GM18502 (cell line): ENCODE results near the gene KLHL24.
A peak's percentile ranks its signal among the peaks of the same experiment; 100 is the strongest.
"Not testable (repeated sequence)": the region's sequence is repeated elsewhere in the genome, so short reads cannot be mapped to it uniquely, and the experiment has no call there.

ENCODE experiments used
- ATAC-seq: cut with Tn5 transposase; IDR thresholded peaks from one replicate; pipeline ENCODE4 v1.9.1; 2021; ENCODE audit warnings: mild to moderate bottlenecking; ENCODE audit not compliant: unreplicated experiment, poor library complexity

Gene KLHL24

DNA sequence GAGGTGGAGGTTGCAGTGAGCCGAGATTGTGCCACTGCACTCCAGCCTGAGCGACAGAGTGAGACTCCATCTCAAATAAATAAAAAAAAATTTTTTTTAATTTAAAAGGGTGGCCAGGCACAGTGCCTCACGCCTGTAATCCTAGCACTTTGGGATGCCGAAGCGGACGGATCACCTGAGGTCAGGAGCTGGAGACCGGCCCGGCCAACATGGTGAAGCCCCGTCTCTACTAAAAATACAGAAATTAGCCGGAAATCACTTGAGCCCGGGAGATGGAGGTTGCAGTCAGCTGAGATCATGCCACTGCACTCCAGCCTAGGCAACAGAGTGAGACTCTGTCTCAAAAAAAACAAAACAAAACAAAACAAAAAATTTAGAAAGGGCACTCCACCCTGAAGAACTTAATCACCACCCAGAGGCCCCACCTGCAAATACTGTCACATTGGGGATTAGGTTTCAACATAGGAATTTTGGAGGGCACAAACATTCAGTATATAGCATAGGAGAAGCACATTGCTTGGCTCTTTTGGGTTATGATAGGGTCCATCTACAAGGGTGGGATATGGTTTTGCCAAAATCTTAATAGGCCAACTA is 55.1 kb downstream of the KLHL24 start:
- no peak for ATAC-seq

- ATAC-seq = no peak
These were observed 57.0 kb downstream of the KLHL24 start for GRCh38 chr3:183692436-183692835.

GRCh38 chr3:183695569-183696364 is 60.3 kb downstream of the KLHL24 start:
- no peak for ATAC-seq

DNA sequence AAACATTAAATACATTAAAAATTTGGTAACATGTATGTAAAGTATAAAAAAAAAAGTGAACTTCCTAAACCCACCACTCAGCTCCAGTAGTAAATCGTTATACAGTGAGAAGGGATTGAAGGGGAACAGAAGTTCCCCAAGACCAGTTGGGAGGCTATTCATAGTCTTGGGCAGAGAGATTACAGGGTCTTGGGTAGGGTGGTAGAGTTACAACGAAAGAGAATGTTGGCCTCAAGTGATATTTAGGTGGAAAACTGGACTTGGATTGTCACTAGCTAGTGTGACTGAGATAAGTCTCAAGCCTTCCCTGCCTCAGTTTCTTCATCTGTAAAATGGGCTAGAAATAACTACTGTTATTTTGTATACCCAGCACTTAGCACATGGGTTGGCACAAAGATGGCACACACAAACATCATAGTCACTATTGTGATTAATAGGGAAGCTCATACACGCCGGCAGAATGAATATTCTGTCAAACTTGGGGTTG is 61.7 kb downstream of the KLHL24 start:
- ATAC-seq = no peak

- ATAC-seq = peak; percentile 80
These were observed 62.3 kb downstream of the KLHL24 start, which contains the start of gene YEATS2 for GRCh38 chr3:183697610-183698317. Gene YEATS2 (plus strand): TSS chr3:183697797. CDS start chr3:183715163, 17,366 bp downstream.

GRCh38 chr3:183698318-183698751 is 62.9 kb downstream of the KLHL24 start:
- ATAC-seq = peak; percentile 19

DNA sequence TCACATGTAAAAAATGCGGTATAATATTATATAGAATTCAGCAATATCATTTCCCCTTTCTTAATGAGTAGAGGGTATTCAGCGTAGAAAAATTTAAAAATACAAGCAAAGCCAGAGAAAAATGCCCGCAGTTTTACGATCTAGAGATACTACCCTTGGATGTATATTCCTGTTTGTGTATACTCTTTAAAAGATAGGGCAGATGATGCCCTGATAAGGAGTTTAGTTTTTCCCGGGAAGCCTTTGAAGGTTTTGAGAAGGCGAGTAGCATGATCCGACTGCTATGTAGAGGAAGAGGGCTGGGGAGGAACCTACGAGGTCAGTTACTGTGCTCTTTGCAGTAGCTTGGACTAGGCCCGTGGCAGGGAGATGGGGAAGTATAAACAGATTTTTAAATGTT is 63.3 kb downstream of the KLHL24 start:
- ATAC-seq = no peak

DNA sequence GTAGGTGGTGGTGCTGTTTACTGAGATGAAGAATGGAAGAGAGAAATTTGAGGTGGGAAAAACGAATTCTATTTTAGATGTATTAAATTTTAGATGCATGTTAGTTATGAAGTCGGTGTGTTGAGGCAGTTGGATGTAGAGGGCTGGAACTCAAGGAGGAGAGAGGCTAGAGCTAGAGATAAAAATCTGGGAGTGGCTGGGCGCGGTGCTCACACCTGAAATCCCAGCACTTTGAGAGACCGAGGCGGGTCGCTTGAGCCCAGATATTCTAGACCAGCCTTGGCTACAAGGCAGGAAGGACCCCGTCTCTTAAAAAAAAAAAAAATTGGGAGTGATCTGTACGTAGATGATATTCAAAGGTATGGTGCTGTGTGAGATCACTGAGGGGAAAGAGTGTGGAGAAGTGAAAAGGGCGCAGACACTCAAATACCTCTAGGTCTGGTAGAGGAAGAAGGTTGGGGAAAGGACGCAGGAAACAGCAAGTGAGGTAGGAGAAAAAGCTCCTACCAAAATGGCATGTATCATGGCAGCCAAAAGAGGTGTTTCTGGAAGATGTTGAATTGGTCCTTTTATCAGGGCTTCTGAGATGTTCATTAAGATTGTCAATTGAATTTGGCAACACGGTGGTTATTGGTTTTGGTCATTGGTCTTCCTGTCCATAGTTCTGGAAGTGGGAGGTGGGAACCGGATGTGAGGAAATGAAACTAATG is 64.0 kb downstream of the KLHL24 start:
- no peak for ATAC-seq

- ATAC-seq = no peak
These were observed 66.3 kb downstream of the KLHL24 start for GRCh38 chr3:183701744-183702143.

- ATAC-seq = not testable (repeated sequence)
These were observed 68.5 kb downstream of the KLHL24 start for GRCh38 chr3:183703892-183704291.

- no peak for ATAC-seq
These were observed 74.8 kb downstream of the KLHL24 start for GRCh38 chr3:183710231-183710630.

- no peak for ATAC-seq
These were observed 76.1 kb downstream of the KLHL24 start for GRCh38 chr3:183711516-183711915.

DNA sequence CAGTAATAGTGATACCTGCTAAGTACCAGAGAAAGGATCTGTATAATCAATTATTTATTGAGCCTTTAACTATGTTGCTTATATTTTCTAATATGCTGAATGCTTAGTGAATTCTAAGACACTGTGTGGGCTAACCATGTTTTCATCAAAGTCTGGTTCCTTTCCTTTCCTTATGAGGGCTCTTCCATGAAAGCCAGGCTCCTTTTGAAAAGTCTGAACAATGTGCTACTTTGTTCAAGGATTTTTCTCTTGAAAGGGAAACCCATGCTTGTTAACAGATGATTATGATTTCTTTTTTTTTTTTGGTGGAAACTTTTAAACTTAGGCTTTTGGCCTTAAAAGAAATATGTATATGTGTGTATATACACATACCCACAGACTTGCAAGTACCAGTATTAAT is 79.2 kb downstream of the KLHL24 start:
- ATAC-seq = no peak

- ATAC-seq = no peak
These were observed 82.6 kb downstream of the KLHL24 start for GRCh38 chr3:183718012-183718411.

- no peak for ATAC-seq
These were observed 90.0 kb downstream of the KLHL24 start for GRCh38 chr3:183725387-183725786.

- no peak for ATAC-seq
These were observed 92.8 kb downstream of the KLHL24 start for GRCh38 chr3:183728204-183728603.

DNA sequence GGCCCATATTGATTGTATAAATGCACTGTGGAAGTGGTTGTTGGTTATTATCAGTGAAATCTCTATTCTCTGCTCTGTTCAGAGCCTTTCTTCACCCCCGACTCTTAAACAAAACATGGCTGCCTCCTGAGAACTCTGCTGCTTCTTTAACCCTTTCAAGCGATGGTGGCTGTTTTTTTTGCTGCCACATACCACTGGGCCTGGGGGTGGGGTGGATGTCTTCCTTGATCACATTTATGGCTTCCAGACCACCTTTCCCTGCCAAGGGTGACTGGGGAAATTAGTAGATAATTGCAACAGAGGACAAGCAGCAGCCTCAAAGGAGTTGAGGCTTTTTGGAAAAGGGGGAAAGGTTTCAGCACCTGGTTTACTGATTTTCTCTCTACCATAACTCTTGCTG is 94.9 kb downstream of the KLHL24 start:
- ATAC-seq = no peak

DNA sequence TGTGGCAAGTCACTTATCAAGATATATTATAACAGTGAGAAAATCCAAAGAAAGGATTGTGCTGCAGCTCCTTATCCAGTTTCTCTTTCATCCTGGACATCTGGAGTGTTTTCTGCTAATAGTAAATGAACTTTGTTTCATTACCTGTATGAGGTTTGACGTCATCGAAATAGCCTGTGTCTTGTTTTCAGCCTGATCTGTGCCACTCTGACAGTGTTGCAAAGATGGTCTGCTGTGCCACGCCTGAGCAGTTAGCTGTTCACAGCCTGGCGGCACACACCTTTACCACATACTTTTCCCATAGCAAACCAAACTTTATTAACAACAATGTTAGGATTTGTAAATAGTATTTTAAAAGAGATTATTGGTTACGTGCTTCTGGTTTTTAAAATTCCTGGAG is 96.2 kb downstream of the KLHL24 start:
- no peak for ATAC-seq

GRCh38 chr3:183733553-183733952 is 98.1 kb downstream of the KLHL24 start:
- no peak for ATAC-seq
